Astrocyte of the cerebellum (primary cell): ENCODE data around the gene HMCN1.
A peak's percentile ranks its signal among the peaks of the same experiment; 100 is the strongest.

Source experiments
- DNase-seq: peaks from one replicate; pipeline ENCODE4 v3.0.0-alpha.2; 2011; ENCODE audit warnings: low read depth
- H3K4me3 ChIP-seq: 2 replicates; pipeline ENCODE4 v1.5.1; 2011; ENCODE audit warnings: mild to moderate bottlenecking, low read depth, low read length, moderate library complexity
- CTCF ChIP-seq: IDR thresholded peaks from 2 replicates; pipeline ENCODE4 v1.5.1; 2012; ENCODE audit warnings: low read length, low read depth, moderate library complexity, mild to moderate bottlenecking; ENCODE audit errors: missing control alignments
- in situ Hi-C: cut with HindIII; loops from 2 replicates; pipeline ENCODE4 v1.10.0; 2017; ENCODE audit warnings: low sequenced_read_pairs

HMCN1 gene

GRCh38 chr1:186231861-186232436 lies 497.8 kb downstream of the HMCN1 start:
- DNase-seq = no peak
- in situ Hi-C loops = no loop called here
- no peak for TF ChIP-seq CTCF
- H3K4me3 ChIP-seq = no peak overlapping the region

GRCh38 chr1:186234976-186235686 lies 500.9 kb downstream of the HMCN1 start:
- in situ Hi-C loops = no loop called here
- H3K4me3 ChIP-seq = no peak overlapping the region
- DNase-seq = no peak
- TF ChIP-seq CTCF = no peak

- DNase-seq = no peak
- in situ Hi-C loops = no loop called here
- no peak for TF ChIP-seq CTCF
- no peak overlapping the region for H3K4me3 ChIP-seq
Measured at GRCh38 chr1:186235696-186236095, 501.5 kb downstream of the HMCN1 start.

DNA sequence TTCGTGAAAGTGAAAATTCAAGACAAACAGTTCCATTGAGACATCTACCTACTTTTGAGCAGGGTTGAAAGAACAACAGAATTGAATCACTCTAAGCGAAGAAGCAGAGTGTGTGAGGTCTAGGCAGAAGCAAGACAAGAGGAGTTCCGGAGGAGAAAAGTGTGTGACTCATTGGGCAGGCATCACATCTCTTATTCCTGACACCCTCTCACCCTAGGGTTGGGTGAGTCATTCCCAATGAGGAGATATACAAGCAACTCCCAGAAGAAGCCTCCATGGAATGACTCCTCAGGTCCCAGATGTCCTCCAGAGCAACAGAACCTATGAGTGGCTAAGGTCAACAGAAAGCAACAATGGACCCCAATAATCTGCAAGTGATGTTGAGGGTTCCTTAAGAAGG lies 502.7 kb downstream of the HMCN1 start:
- in situ Hi-C loops = no loop called here
- TF ChIP-seq CTCF = no peak
- peak; percentile 33 for DNase-seq
- no peak overlapping the region for H3K4me3 ChIP-seq

DNA sequence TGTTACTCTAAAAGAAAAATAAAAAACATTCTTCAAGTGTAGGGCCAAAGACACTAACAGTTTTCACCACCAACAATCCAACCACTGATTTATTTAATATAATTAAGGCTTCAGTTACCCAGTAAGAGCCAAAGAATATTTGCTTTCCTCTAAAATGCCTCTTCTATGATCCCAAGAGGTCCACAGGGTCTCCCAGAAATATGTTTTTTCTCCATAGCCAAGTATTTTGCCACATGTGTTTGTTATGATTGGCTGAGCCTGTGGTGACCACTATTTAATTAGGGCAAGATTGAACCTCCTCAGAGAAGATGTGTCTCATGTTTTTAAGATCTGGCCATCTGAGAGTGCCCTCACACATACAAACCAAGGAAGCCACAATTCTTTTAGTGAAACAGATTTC lies 505.0 kb downstream of the HMCN1 start:
- in situ Hi-C loops = no loop called here
- DNase-seq = peak; percentile 22
- TF ChIP-seq CTCF = no peak
- H3K4me3 ChIP-seq = no peak overlapping the region

DNA sequence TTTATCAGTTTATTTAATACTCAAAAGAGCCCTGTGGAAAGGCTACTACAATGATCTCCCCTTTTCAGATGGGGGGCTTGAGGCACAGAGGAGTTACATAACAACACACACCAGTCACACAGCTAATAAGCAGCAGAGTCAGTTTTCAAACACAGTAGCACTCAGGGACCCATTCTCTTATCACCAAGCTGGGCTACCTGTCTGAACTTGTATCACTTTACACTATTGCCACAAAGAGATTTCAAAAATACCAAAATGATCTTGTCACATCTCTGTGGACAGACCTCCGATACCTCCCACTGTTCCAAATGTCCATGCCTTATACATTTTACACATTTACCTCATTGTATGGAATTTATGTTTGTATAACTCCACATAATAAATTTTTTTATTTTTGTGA lies 506.2 kb downstream of the HMCN1 start:
- in situ Hi-C loops = no loop called here
- no peak for TF ChIP-seq CTCF
- no peak overlapping the region for H3K4me3 ChIP-seq
- DNase-seq = no peak
